PC-9 (cell line): Measurements from ENCODE around the gene LIMS1. TPM values are rescaled to one million over a fixed set of nuclear protein-coding genes. Genes with fewer than 3 reads are reported as not detected.
A peak's percentile ranks its signal among the peaks of the same experiment; 100 is the strongest.
"Not testable (repeated sequence)": the region's sequence is repeated elsewhere in the genome, so short reads cannot be mapped to it uniquely, and the experiment has no call there.

Experiments
- BruUV-seq: library from RNA; stranded (reverse); fragments of 400-500 nt; replicated peaks from 2 replicates; lab custom pipeline; 2021; lab: Mats Ljungman, UMichigan
- CTCF ChIA-PET: fragments of 300-600 bp; sonication (Branson Sonifier 250); formaldehyde crosslinking; loops from one replicate; lab custom pipeline; 2022; ENCODE audit warnings: antibody characterized with exemption; lab: Charles Lee
- POLR2A ChIA-PET: fragments of 300-600 bp; sonication (Branson Sonifier 250); formaldehyde crosslinking; loops from one replicate; lab custom pipeline; 2022; ENCODE audit warnings: antibody characterized with exemption; ENCODE audit not compliant: unreplicated experiment; lab: Charles Lee
- DNase-seq, 2 experiments: peaks; one replicate each; pipeline versions ENCODE4 v3.0.0 to v3.0.0-alpha.2; 2015 to 2022; ENCODE audit warnings: mixed read lengths in 1 of 2
- H2AFZ ChIP-seq: fragments of 200-600 bp; sonication (generic); 2 replicates; pipeline ENCODE4 v1.8.1; 2017; ENCODE audit warnings: antibody characterized with exemption
- H3F3A ChIP-seq: fragments of 200-600 bp; sonication (generic); 2 replicates; pipeline ENCODE4 v1.8.1; 2017; ENCODE audit warnings: antibody characterized with exemption, mild to moderate bottlenecking, low read depth; ENCODE audit not compliant: insufficient read depth
- H3K27ac ChIP-seq: fragments of 200-600 bp; sonication (generic); 2 replicates; pipeline ENCODE4 v1.6.1; 2016; ENCODE audit warnings: mixed run types
- H3K27me3 ChIP-seq: fragments of 200-600 bp; sonication (generic); 2 replicates; pipeline ENCODE4 v1.6.1; 2016; ENCODE audit warnings: low read depth, mixed run types; ENCODE audit not compliant: insufficient read depth
- H3K36me3 ChIP-seq: fragments of 200-600 bp; sonication (generic); 2 replicates; pipeline ENCODE4 v1.6.1; 2016; ENCODE audit warnings: low read depth, mixed run types
- H3K4me1 ChIP-seq: fragments of 200-600 bp; sonication (generic); replicated peaks from 2 replicates; pipeline ENCODE4 v1.6.1; 2016; ENCODE audit warnings: mixed run types; ENCODE audit not compliant: insufficient read depth
- H3K4me2 ChIP-seq: fragments of 200-600 bp; sonication (generic); 2 replicates; pipeline ENCODE4 v1.6.1; 2017; ENCODE audit warnings: mixed run types
- H3K4me3 ChIP-seq: fragments of 200-600 bp; sonication (generic); 2 replicates; pipeline ENCODE4 v1.6.1; 2016; ENCODE audit warnings: mixed run types
- H3K79me2 ChIP-seq: fragments of 200-600 bp; sonication (generic); 2 replicates; pipeline ENCODE4 v1.6.1; 2017; ENCODE audit warnings: low read depth, mixed run types
- H3K9me2 ChIP-seq: fragments of 200-600 bp; sonication (generic); 2 replicates; pipeline ENCODE4 v1.8.1; 2017; ENCODE audit warnings: mild to moderate bottlenecking; ENCODE audit not compliant: insufficient read depth
- H3K9me3 ChIP-seq: fragments of 200-600 bp; sonication (generic); 2 replicates; pipeline ENCODE4 v1.8.1; 2016; ENCODE audit warnings: low read depth; ENCODE audit not compliant: insufficient read depth
- H4K20me1 ChIP-seq: fragments of 200-600 bp; sonication (generic); 2 replicates; pipeline ENCODE4 v1.8.1; 2017; ENCODE audit not compliant: insufficient read depth
- CTCF ChIP-seq: fragments of 200-600 bp; sonication (generic); conservative IDR thresholded peaks from 2 replicates; pipeline ENCODE4 v1.6.1; 2017; ENCODE audit warnings: mixed run types, antibody characterized with exemption, mild to moderate bottlenecking, moderate library complexity
- EZH2 ChIP-seq: fragments of 200-600 bp; sonication (generic); IDR thresholded peaks from 2 replicates; pipeline ENCODE4 v1.8.0; 2017; ENCODE audit warnings: antibody characterized with exemption, low read depth
- intact Hi-C: fragments of 100-400 bp; cut with micrococcal nuclease; formaldehyde crosslinking; loops from one replicate; pipeline ENCODE4 v1.10.0; 2022; ENCODE audit not compliant: unreplicated experiment
- total RNA-seq: library from RNA; stranded (reverse); gene quantifications from 2 replicates; pipeline ENCODE4 v1.2.3, GENCODE V29; 2021

The LIMS1 gene
- total RNA-seq, 1 experiment from 2014 or later, result 61.6 TPM

GRCh38 chr2:108597105-108597744 lies 63.0 kb downstream of the LIMS1 start:
- H2AFZ ChIP-seq, BruUV-seq, H3K4me3 ChIP-seq, H3K9me3 ChIP-seq, H3K79me2 ChIP-seq, H3K9me2 ChIP-seq, H3K27me3 ChIP-seq, H3K36me3 ChIP-seq, intact Hi-C loops, POLR2A ChIA-PET, H4K20me1 ChIP-seq, H3K27ac ChIP-seq, H3K4me2 ChIP-seq, DNase-seq: not testable (repeated sequence)
- peaks cover 21% of the 10 kb centered on the region for H3F3A ChIP-seq
- CTCF ChIA-PET, result interaction anchor here (0.7 kb wide), 1 partner anchor 301 kb away, joined by 3 read pairs; no protein-coding TSS in a partner anchor
- H3K4me1 ChIP-seq, result peaks cover 29% of the 10 kb centered on the region
- TF ChIP-seq CTCF, result peak; percentile 30; the same call in 1 of the 2 replicates

- H3K4me2 ChIP-seq, H3K4me1 ChIP-seq, H3K79me2 ChIP-seq, H3F3A ChIP-seq, H3K9me2 ChIP-seq, CTCF ChIA-PET, H3K9me3 ChIP-seq, H2AFZ ChIP-seq, intact Hi-C loops, DNase-seq, H3K36me3 ChIP-seq, H3K4me3 ChIP-seq, POLR2A ChIA-PET, H3K27me3 ChIP-seq, H3K27ac ChIP-seq, H4K20me1 ChIP-seq, BruUV-seq: not testable (repeated sequence)
These were observed 66.9 kb downstream of the LIMS1 start for GRCh38 chr2:108601199-108601598.

GRCh38 chr2:108602422-108602821 lies 68.2 kb downstream of the LIMS1 start:
- Histone ChIP-seq H2AFZ (no peak overlapping the region), H3K9me2 (no peaks in the 10 kb centered on the region), H3K27me3 (no peaks in the 10 kb centered on the region), H3K79me2 (peaks cover 8% of the 10 kb centered on the region; the same call in 1 of the 2 replicates), H3K4me2 (no peak overlapping the region), H3K4me1 (no peaks in the 10 kb centered on the region), H3K4me3 (no peak overlapping the region), H4K20me1 (no peaks in the 10 kb centered on the region), H3K27ac (no peak overlapping the region), H3K36me3 (no peaks in the 10 kb centered on the region), H3K9me3 (no peaks in the 10 kb centered on the region), H3F3A (no peaks in the 10 kb centered on the region)
- BruUV-seq, result no TSS peak
- ChIA-PET POLR2A (no interaction called here), CTCF (no interaction called here)
- no peak for TF ChIP-seq CTCF
- no peak for TF ChIP-seq EZH2
- no peak for DNase-seq
- intact Hi-C loops, result no loop called here

- BruUV-seq, result no TSS peak
- ChIA-PET CTCF (interaction anchor here (0.8 kb wide), 1 partner anchor 32 kb away, joined by 3 read pairs; no protein-coding TSS in a partner anchor), POLR2A (no interaction called here)
- H3K79me2 ChIP-seq, result peaks cover 8% of the 10 kb centered on the region; the same call in 1 of the 2 replicates
- H3K27ac ChIP-seq, result no peak overlapping the region
- no peak for DNase-seq
- H3K9me2 ChIP-seq, result no peaks in the 10 kb centered on the region
- no peaks in the 10 kb centered on the region for H3F3A ChIP-seq
- H3K36me3 ChIP-seq, result no peaks in the 10 kb centered on the region
- TF ChIP-seq EZH2 (no peak), CTCF (no peak)
- no peaks in the 10 kb centered on the region for H3K27me3 ChIP-seq
- H3K4me1 ChIP-seq, result no peaks in the 10 kb centered on the region
- intact Hi-C loops, result no loop called here
- no peak overlapping the region for H3K4me2 ChIP-seq
- no peaks in the 10 kb centered on the region for H3K9me3 ChIP-seq
- H3K4me3 ChIP-seq, result no peak overlapping the region
- no peaks in the 10 kb centered on the region for H4K20me1 ChIP-seq
- no peak overlapping the region for H2AFZ ChIP-seq
These were observed 69.9 kb downstream of the LIMS1 start for GRCh38 chr2:108604196-108604595.
